GM23248 (cell line): ENCODE measurements around the gene ZNF285. TPM values are rescaled to one million over a fixed set of nuclear protein-coding genes. Genes with fewer than 3 reads are reported as not detected.

Experiments
- DNase-seq: peaks from one replicate; pipeline ENCODE4 v3.0.0-alpha.2; 2015
- H2AFZ ChIP-seq: fragments of 200-600 bp; sonication (generic); 2 replicates; pipeline ENCODE4 v1.6.1; 2016; ENCODE audit warnings: antibody characterized with exemption
- H3F3A ChIP-seq: fragments of 200-600 bp; sonication (generic); 2 replicates; pipeline ENCODE4 v1.6.1; 2016; ENCODE audit warnings: mild to moderate bottlenecking, antibody characterized with exemption, mixed run types; ENCODE audit not compliant: insufficient read depth
- H3K27ac ChIP-seq: fragments of 200-600 bp; sonication (generic); 2 replicates; pipeline ENCODE4 v1.5.1; 2016; ENCODE audit warnings: mild to moderate bottlenecking
- H3K27me3 ChIP-seq: fragments of 200-600 bp; sonication (generic); replicated peaks from 2 replicates; pipeline ENCODE4 v1.6.1; 2016; ENCODE audit warnings: mild to moderate bottlenecking; ENCODE audit not compliant: insufficient read depth
- H3K36me3 ChIP-seq: fragments of 200-600 bp; sonication (generic); 2 replicates; pipeline ENCODE4 v1.6.1; 2016; ENCODE audit warnings: low read depth, mild to moderate bottlenecking
- H3K4me1 ChIP-seq: fragments of 200-600 bp; sonication (generic); 2 replicates; pipeline ENCODE4 v1.6.1; 2016; ENCODE audit warnings: mild to moderate bottlenecking; ENCODE audit not compliant: insufficient read depth
- H3K4me2 ChIP-seq: fragments of 200-600 bp; sonication (generic); one replicate; pipeline ENCODE4 v1.6.1; 2016; ENCODE audit warnings: mild to moderate bottlenecking; ENCODE audit not compliant: unreplicated experiment
- H3K4me3 ChIP-seq: fragments of 200-600 bp; sonication (generic); 2 replicates; pipeline ENCODE4 v1.5.1; 2016; ENCODE audit warnings: mild to moderate bottlenecking
- H3K79me2 ChIP-seq: fragments of 200-600 bp; sonication (generic); 2 replicates; pipeline ENCODE4 v1.6.1; 2016; ENCODE audit warnings: mild to moderate bottlenecking; ENCODE audit not compliant: insufficient read depth
- H3K9ac ChIP-seq: fragments of 200-600 bp; sonication (generic); 2 replicates; pipeline ENCODE4 v1.6.1; 2016; ENCODE audit warnings: mild to moderate bottlenecking
- H3K9me2 ChIP-seq: fragments of 200-600 bp; sonication (generic); 2 replicates; pipeline ENCODE4 v1.6.1; 2016; ENCODE audit warnings: mixed run types, mild to moderate bottlenecking, moderate library complexity; ENCODE audit not compliant: insufficient read depth
- H3K9me3 ChIP-seq: fragments of 200-600 bp; sonication (generic); one replicate; pipeline ENCODE4 v1.6.1; 2017; ENCODE audit warnings: low read depth
- H4K20me1 ChIP-seq: fragments of 200-600 bp; sonication (generic); 2 replicates; pipeline ENCODE4 v1.6.0; 2016; ENCODE audit not compliant: insufficient read depth
- EZH2 ChIP-seq: fragments of 200-600 bp; sonication (generic); IDR thresholded peaks from 2 replicates; pipeline ENCODE4 v1.6.1; 2018; ENCODE audit warnings: antibody characterized with exemption, mild to moderate bottlenecking; ENCODE audit not compliant: insufficient read depth, poor library complexity, severe bottlenecking
- EZH2phosphoT487 ChIP-seq: fragments of 200-600 bp; sonication (generic); IDR thresholded peaks from 2 replicates; pipeline ENCODE4 v1.6.1; 2018; ENCODE audit warnings: antibody characterized with exemption, moderate library complexity, mild to moderate bottlenecking, low read depth; ENCODE audit not compliant: insufficient read depth
- WGBS, 2 experiments: methylation state at CpG; one replicate each; pipeline ENCODE4 v1.1.6; 2015 to 2017; ENCODE audit warnings: low lambda C conversion rate in 2 of 2, low coverage in 1 of 2; ENCODE audit errors: missing lambda C conversion rate in 2 of 2; 5-methylcytosine and 5-hydroxymethylcytosine counted together
- in situ Hi-C: fragments of 300-500 bp; cut with MboI; formaldehyde crosslinking; loops from 2 replicates; pipeline ENCODE4 v1.15.0; 2020
- polyA plus RNA-seq: library from polyadenylated mRNA; unstranded; fragments of >200 nt; fragmentation: Nextera tagmentation; extraction: Ambion mirVana; gene quantifications from 2 replicates; pipeline ENCODE4 v1.2.1, GENCODE V29; 2016
- total RNA-seq: library from RNA; depleted of rRNA; stranded (reverse); fragments of >200 nt; shearing (Covaris generic); gene quantifications from 2 replicates; pipeline ENCODE4 v1.2.3, GENCODE V29; 2014; rRNA removed

Gene ZNF285
- total RNA-seq = 2.1 and 4.3 TPM in 2 replicates
- 0.99 and 1.1 TPM in 2 replicates for polyA plus RNA-seq

DNA sequence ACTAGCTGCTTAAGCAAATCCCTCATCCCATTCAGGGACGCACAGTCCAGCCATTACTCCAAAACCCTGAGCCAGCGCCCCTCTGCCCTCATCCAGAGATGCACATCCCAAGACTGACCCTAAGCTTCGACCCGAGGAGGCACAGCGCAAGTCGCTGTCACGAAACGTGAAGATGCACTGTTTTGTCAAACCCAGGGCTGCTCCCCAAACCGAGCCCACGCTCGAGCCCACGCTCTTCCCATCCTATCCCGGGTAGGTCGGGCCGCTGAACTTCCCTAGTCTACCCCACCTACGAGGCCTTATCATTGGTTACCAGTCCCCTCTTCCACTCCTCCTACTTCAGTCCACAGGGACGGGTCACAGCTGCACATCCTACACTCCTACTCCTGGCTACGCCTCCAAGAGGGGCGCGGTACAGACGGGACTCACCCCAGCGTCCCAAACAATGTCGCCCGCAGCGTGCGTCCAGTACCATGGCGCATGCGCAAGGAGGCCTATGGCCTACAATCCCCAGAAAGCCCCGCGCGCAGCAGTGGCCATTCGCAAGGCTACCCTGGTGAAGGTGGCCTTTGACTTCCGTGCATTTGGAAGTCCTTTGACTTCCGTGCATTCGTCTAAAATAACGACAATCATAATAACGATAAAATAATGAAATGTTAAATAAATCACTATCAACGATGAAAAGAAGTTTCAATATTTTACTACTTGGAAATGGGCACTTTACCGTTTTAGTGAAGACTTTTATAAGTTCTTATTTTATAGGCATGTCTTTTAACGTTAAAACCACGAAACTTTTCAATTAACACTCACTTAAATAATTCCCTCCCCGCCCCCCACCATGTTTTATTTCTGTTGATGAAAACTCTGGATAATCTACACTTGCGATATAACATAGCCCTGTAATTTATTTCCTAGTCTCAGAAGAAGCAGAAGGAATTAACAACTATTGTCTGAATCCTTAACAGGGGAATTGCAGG is at the start of gene ZNF285:
TSS of gene ZNF285 (minus strand) at position 470 of the 977 bp plus-strand sequence. CDS start 4,395 bp downstream, outside the sequence.
- in situ Hi-C loops = no loop called here
- TF ChIP-seq EZH2 (no peak), EZH2phosphoT487 (no peak)
- no peaks in the 10 kb centered on the region for H3F3A ChIP-seq
- no peaks in the 10 kb centered on the region for H3K79me2 ChIP-seq
- no peaks in the 10 kb centered on the region for H3K9me2 ChIP-seq
- H3K27ac ChIP-seq = peak within 1 kb of the TSS; percentile 37
- H3K27me3 ChIP-seq = no peaks in the 10 kb centered on the region
- no peaks in the 10 kb centered on the region for H3K36me3 ChIP-seq
- no peaks in the 10 kb centered on the region for H3K4me1 ChIP-seq
- peak within 1 kb of the TSS; percentile 98 for H2AFZ ChIP-seq
- H3K4me2 ChIP-seq = peak within 1 kb of the TSS; percentile 74
- no peaks in the 10 kb centered on the region for H3K9me3 ChIP-seq
- 5 to 6% methylated on average over 43 of the region's 43 CpGs for WGBS, 2 experiments
- H3K9ac ChIP-seq = peak within 1 kb of the TSS; percentile 67
- H4K20me1 ChIP-seq = no peaks in the 10 kb centered on the region
- peak; percentile 99 for DNase-seq
- peak within 1 kb of the TSS; percentile 80 for H3K4me3 ChIP-seq

DNA sequence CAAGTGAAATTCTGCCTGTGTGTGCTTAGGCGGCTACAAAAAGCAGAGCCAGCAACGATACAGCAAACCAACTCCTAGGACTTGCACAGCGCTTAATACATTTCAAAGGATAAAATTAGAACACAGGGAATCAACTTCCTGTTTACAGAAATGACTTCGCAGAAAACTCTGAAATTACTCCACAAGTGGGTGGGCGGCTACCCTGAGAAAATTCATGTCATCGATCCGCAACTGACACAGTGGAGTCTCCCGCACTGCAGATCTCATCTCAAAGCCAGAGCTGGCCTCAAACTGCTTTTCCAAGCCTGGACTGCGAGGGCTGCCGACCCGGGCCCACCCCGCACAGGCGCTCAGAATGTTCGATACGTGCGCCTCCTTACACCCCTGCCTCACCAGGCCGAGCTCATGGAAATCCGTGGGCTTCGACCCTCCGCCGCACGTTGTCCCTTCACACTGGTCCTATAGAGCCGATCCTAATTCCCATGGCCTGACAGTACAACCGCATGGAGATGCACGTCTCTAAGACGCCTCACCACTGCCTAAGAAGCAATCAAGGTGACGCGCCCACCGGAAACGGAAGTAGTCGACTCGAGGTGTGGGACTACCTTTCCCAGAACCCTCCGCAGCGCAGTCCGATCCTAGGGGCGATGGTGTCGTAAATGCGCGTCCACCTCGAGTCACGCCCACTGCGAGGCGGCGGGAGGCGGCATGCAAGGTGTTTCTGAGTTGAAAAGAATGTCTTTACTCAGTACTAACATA is 46.7 kb upstream of the ZNF285 start, which contains the start of gene ZNF229:
TSS of gene ZNF229 (minus strand) at position 557 of the 759 bp plus-strand sequence. CDS start 5,625 bp downstream, outside the sequence.
- in situ Hi-C loops = no loop called here
- Histone ChIP-seq H2AFZ (peak within 1 kb of the TSS; percentile 95), H3K4me3 (peak within 1 kb of the TSS; percentile 96), H3K79me2 (peaks cover 39% of the 10 kb centered on the region), H3K4me1 (peaks cover 9% of the 10 kb centered on the region; the same call in 1 of the 2 replicates), H3K27ac (peak within 1 kb of the TSS; percentile 86), H4K20me1 (no peaks in the 10 kb centered on the region), H3F3A (no peaks in the 10 kb centered on the region), H3K36me3 (peaks cover 13% of the 10 kb centered on the region; the same call in 1 of the 2 replicates), H3K4me2 (peak within 1 kb of the TSS; percentile 90), H3K27me3 (no peaks in the 10 kb centered on the region), H3K9ac (peak within 1 kb of the TSS; percentile 96), H3K9me2 (no peaks in the 10 kb centered on the region), H3K9me3 (no peaks in the 10 kb centered on the region)
- no peak for TF ChIP-seq EZH2phosphoT487
- no peak for TF ChIP-seq EZH2
- peak; percentile 98 for DNase-seq
- 1 to 2% methylated on average over 40 to 45 of the region's 45 CpGs for WGBS, 2 experiments

DNA sequence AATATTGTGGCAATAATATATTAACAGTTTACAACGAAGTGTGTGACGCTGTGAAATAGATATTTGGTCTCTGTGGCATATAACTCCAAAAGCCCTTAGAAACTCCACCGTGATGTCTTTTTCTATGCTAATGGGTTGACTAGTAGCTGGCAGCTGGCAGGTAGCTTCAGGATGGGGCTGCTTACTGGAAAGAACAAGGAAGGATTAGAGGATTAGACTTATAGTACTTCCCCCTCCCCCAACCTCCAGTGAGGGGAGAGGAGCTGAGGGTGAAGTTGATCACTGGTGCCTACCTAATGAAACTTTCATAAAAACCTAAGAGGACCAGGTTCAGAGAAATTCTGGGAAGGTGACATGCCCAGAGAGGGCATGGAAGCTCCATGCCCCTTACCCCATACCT is 37.0 kb upstream of the ZNF285 start:
- no peaks in the 10 kb centered on the region for H3K27me3 ChIP-seq
- no peaks in the 10 kb centered on the region for H3K4me1 ChIP-seq
- H3K27ac ChIP-seq = no peak overlapping the region
- in situ Hi-C loops = no loop called here
- no peak overlapping the region for H3K4me3 ChIP-seq
- H3K4me2 ChIP-seq = no peak overlapping the region
- no peak for TF ChIP-seq EZH2
- no peak for TF ChIP-seq EZH2phosphoT487
- no peaks in the 10 kb centered on the region for H3K9me2 ChIP-seq
- H3K36me3 ChIP-seq = peaks cover 62% of the 10 kb centered on the region
- no peaks in the 10 kb centered on the region for H3F3A ChIP-seq
- no peaks in the 10 kb centered on the region for H3K9me3 ChIP-seq
- H3K79me2 ChIP-seq = peaks cover 15% of the 10 kb centered on the region; the same call in 1 of the 2 replicates
- H2AFZ ChIP-seq = no peak overlapping the region
- no peak for DNase-seq
- no peaks in the 10 kb centered on the region for H4K20me1 ChIP-seq
- WGBS, 2 experiments = 86 to 92% methylated on average over 3 of the region's 3 CpGs
- H3K9ac ChIP-seq = no peak overlapping the region

DNA sequence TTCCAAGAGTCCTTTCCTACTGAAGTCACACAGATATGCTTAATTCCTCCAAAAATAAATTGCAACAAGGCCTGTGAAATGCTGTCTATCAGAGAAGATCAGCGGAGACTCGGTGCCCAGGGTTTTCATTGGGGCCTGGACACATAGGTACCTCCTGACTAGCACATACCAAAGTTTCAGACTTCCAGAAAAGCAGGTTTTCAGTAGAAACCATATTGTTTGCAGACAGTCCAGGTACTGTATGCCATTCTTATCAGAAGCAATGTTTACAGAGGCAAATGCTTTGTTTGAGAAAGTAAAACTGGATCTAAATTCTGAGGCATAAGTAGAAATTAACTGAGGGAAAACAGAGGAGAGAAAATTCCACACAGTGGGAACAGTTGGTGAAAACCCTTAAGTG is 34.0 kb upstream of the ZNF285 start:
- peaks cover 15% of the 10 kb centered on the region; the same call in 1 of the 2 replicates for H3K79me2 ChIP-seq
- in situ Hi-C loops = no loop called here
- peaks cover 56% of the 10 kb centered on the region for H3K36me3 ChIP-seq
- H3K9me2 ChIP-seq = no peaks in the 10 kb centered on the region
- no peaks in the 10 kb centered on the region for H3K9me3 ChIP-seq
- 61 to 66% methylated on average over 2 of the region's 2 CpGs for WGBS, 2 experiments
- no peaks in the 10 kb centered on the region for H4K20me1 ChIP-seq
- H3K27ac ChIP-seq = no peak overlapping the region
- TF ChIP-seq EZH2 = no peak
- TF ChIP-seq EZH2phosphoT487 = no peak
- DNase-seq = no peak
- no peak overlapping the region for H3K4me3 ChIP-seq
- H3K4me1 ChIP-seq = no peaks in the 10 kb centered on the region
- H3K9ac ChIP-seq = no peak overlapping the region
- no peaks in the 10 kb centered on the region for H3K27me3 ChIP-seq
- no peaks in the 10 kb centered on the region for H3F3A ChIP-seq
- no peak overlapping the region for H3K4me2 ChIP-seq
- no peak overlapping the region for H2AFZ ChIP-seq
